ENCODE results near the gene DAG1.

The DAG1 gene

DNA sequence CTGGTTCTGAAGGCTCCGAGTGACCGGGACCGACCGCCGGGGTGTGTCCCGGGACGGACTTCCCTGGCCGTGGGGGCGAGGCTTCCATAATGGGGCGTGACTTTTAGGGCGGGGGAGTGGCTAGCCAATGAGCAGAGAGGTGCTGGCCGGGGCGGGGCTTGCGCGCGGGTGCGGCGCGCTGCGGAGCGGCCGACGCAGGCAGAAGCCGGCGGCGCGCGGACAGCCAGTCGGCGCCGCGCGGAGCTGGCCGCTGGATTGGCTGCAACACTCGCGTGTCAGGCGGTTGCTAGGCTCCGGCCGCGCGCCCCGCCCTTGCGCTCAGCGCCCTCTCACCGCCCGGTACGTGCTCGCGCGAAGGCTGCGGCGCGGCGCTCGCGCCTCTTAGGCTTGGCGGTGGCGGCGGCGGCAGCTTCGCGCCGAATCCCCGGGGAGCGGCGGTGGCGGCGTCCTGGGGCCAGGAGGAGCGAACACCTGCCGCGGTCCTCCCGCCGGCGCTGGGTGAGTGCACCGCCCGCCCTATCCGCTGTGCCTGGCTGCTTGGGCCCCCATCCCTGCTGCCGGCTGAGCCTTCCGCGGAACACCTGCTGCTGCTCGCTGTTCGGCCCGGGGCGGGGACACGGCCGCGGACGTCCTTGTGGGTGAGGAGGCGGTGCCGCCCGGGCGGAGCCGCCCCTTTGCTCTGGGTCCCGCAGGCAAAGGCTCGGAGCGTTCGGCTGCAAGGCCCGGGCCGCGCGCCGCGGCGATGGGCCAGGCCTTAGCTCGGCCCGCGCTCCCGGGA lies at the start of gene DAG1:
Gene DAG1, plus strand, starts transcription at position 332 of the 778 bp plus-strand sequence. CDS start 40,268 bp downstream, outside the sequence.
- H3K27me3 ChIP-seq (ENCODE audit: control insufficient read depth in 1 of 2, insufficient read depth in 2 of 2, low read length in 2 of 2) = no peaks in the 10 kb centered on the region
- no peaks in the 10 kb centered on the region for H3K36me3 ChIP-seq (ENCODE audit: control insufficient read depth in 1 of 2, insufficient read depth in 2 of 2, low read length in 2 of 2)

DNA sequence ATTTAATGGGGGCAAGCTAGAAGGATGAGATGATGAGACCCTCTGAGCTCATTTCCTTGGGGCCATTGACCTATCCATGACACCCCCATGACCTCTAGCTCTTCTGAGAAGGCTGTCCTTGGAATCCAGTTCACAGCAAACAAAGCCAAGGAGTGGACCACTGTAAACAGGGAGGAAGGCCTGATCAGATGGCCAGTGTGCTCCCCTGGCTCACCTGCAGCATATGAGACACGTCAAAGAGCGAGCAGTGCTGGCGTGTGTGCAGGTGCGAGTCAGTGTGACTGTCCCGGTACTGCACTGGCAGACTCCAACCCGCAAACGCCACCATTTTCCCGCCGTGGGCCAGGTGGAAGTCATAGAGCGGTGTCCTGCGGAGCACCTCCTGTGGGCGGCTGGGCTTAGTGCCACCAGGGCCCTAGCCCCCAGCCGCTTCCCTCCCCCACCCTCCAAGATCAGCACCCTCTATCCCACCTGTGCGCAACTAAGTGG lies 48.1 kb upstream of the DAG1 start:
- Histone ChIP-seq H3K4me3 (ENCODE audit: low read depth in 1 of 2, low read length in 2 of 2) (peak overlapping the region; percentile 70 to 89), H3K4me1 (ENCODE audit: control insufficient read depth in 1 of 2, insufficient read depth in 2 of 2, low read length in 2 of 2) (peaks cover 21 to 22% of the 10 kb centered on the region in 2 donors), H3K36me3 (ENCODE audit: control insufficient read depth in 1 of 2, insufficient read depth in 2 of 2, low read length in 2 of 2) (peaks cover 0 to 23% of the 10 kb centered on the region in 2 donors), H3K27ac (ENCODE audit: low read depth, low read length) (no peak overlapping the region), H3K9ac (ENCODE audit: low read depth in 1 of 2, low read length in 2 of 2) (peak overlapping the region; percentile 55 to 74), H3K27me3 (ENCODE audit: control insufficient read depth in 1 of 2, insufficient read depth in 2 of 2, low read length in 2 of 2) (no peaks in the 10 kb centered on the region), H3K9me3 (ENCODE audit: control insufficient read depth in 1 of 2, low read length in 2 of 2) (no peaks in the 10 kb centered on the region)

More for the DNA sequence above, at the start of gene DAG1:
- Histone ChIP-seq H3K4me1 (ENCODE audit: control insufficient read depth in 1 of 2, insufficient read depth in 2 of 2, low read length in 2 of 2) (peaks cover 30 to 35% of the 10 kb centered on the region in 2 donors), H3K4me3 (ENCODE audit: low read depth in 1 of 2, low read length in 2 of 2) (peak within 1 kb of the TSS; percentile 88 to 91), H3K9me3 (ENCODE audit: control insufficient read depth in 1 of 2, low read length in 2 of 2) (no peaks in the 10 kb centered on the region), H3K27ac (ENCODE audit: low read depth, low read length) (peak within 1 kb of the TSS; percentile 98), H3K9ac (ENCODE audit: low read depth in 1 of 2, low read length in 2 of 2) (peak within 1 kb of the TSS; percentile 93 to 96)

DNA sequence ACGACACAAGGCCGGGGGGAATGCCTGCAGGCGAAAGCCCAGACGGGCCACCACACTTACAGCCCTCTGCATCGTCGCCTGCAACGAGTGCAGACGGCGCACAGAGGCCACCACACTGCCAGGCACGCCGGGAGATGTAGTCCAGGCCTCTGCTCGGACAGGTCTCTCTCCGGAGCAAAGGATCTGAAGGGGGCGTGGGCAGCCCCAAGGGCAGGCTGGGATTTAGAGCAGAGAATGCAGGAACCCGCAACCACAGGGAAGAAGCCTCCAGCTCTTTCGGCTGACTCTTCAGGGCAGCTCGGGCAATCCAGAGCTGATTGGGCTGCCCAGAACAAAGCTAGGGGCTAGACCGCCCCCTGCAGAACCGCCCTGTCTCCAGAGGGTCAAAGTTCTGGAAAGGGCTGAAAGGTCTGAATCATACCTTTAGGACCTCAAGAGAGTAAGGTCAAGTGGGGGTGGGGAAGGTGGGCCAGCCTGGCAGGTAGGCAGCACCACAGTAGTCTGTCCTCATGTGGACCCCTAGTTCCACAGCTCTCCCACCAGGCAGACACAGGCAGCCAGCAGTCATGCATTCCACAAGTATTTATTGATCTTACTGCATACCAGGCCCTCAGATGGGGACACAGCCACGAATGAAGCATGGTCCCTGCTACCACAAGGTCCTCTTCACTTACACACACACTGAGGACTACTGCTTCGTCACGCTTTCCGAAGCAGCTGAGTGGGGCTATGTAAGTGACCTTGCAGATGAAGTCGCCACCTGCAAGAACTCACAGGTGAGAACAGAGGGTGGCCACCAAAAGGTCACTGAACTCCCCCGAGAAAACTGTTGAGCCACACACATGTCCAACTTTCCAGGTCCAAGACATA lies 47.5 kb upstream of the DAG1 start, which contains the start of gene AMT:
Gene AMT, minus strand, starts transcription at position 95 of the 870 bp plus-strand sequence. Its CDS starts 23 bp downstream, at position 72.
- H3K27me3 ChIP-seq (ENCODE audit: control insufficient read depth in 1 of 2, insufficient read depth in 2 of 2, low read length in 2 of 2) = no peaks in the 10 kb centered on the region
- H3K36me3 ChIP-seq (ENCODE audit: control insufficient read depth in 1 of 2, insufficient read depth in 2 of 2, low read length in 2 of 2) = peaks cover 0 to 19% of the 10 kb centered on the region in 2 donors
- peaks cover 16 to 18% of the 10 kb centered on the region in 2 donors for H3K4me1 ChIP-seq (ENCODE audit: control insufficient read depth in 1 of 2, insufficient read depth in 2 of 2, low read length in 2 of 2)
- peak within 1 kb of the TSS; percentile 55 to 74 for H3K9ac ChIP-seq (ENCODE audit: low read depth in 1 of 2, low read length in 2 of 2)
- H3K27ac ChIP-seq (ENCODE audit: low read depth, low read length) = no peak within 1 kb of the TSS
- peak within 1 kb of the TSS; percentile 70 to 89 for H3K4me3 ChIP-seq (ENCODE audit: low read depth in 1 of 2, low read length in 2 of 2)
- no peaks in the 10 kb centered on the region for H3K9me3 ChIP-seq (ENCODE audit: control insufficient read depth in 1 of 2, low read length in 2 of 2)

DNA sequence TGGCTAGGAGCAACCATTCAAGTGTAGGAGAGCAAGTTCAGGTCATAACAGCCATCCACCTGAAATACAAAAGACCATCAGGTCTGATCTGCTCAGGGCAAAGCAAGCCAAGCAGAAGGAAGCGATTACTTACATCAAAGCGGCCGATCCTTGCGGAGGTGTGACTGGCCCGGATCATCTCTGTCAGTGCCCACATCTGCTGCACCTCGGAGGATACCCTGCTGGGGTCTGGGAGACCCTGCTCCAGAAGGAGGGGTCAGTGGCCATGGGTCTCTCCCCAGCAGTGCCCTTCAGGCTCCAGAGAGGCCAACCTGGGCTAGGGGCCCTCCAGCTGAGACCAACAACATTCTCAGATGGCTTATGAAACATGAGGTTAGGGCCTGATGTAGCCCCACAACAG lies 45.3 kb upstream of the DAG1 start:
- Histone ChIP-seq H3K36me3 (ENCODE audit: control insufficient read depth in 1 of 2, insufficient read depth in 2 of 2, low read length in 2 of 2) (peaks cover 0 to 19% of the 10 kb centered on the region in 2 donors), H3K4me1 (ENCODE audit: control insufficient read depth in 1 of 2, insufficient read depth in 2 of 2, low read length in 2 of 2) (peaks cover 21 to 22% of the 10 kb centered on the region in 2 donors), H3K9me3 (ENCODE audit: control insufficient read depth in 1 of 2, low read length in 2 of 2) (no peaks in the 10 kb centered on the region), H3K27me3 (ENCODE audit: control insufficient read depth in 1 of 2, insufficient read depth in 2 of 2, low read length in 2 of 2) (no peaks in the 10 kb centered on the region), H3K27ac (ENCODE audit: low read depth, low read length) (no peak overlapping the region), H3K9ac (ENCODE audit: low read depth in 1 of 2, low read length in 2 of 2) (no peak overlapping the region), H3K4me3 (ENCODE audit: low read depth in 1 of 2, low read length in 2 of 2) (no peak overlapping the region)

DNA sequence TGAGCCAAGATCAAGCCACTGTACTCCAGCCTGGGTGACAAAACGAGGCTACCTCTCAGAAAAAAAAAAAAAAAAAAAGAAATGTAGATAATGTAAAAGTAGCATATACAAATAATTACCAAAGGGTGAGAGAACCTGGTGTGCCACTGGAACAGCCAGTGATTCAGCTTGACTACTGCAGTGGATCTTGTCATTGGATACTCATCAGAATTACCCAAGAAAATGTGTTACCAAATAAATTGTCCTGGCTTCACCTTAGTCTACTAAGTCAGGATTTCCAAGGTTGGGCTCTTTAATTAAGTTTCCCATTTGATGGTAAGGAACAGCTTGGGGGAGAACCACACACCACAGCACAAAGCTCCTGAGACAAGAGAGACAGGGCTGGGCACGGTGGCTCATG lies 42.5 kb upstream of the DAG1 start:
- Histone ChIP-seq H3K27me3 (ENCODE audit: control insufficient read depth in 1 of 2, insufficient read depth in 2 of 2, low read length in 2 of 2) (no peaks in the 10 kb centered on the region), H3K36me3 (ENCODE audit: control insufficient read depth in 1 of 2, insufficient read depth in 2 of 2, low read length in 2 of 2) (peaks cover 0 to 19% of the 10 kb centered on the region in 2 donors), H3K27ac (ENCODE audit: low read depth, low read length) (no peak overlapping the region), H3K4me1 (ENCODE audit: control insufficient read depth in 1 of 2, insufficient read depth in 2 of 2, low read length in 2 of 2) (peaks cover 9 to 16% of the 10 kb centered on the region in 2 donors), H3K4me3 (ENCODE audit: low read depth in 1 of 2, low read length in 2 of 2) (no peak overlapping the region), H3K9ac (ENCODE audit: low read depth in 1 of 2, low read length in 2 of 2) (no peak overlapping the region), H3K9me3 (ENCODE audit: control insufficient read depth in 1 of 2, low read length in 2 of 2) (no peaks in the 10 kb centered on the region)

DNA sequence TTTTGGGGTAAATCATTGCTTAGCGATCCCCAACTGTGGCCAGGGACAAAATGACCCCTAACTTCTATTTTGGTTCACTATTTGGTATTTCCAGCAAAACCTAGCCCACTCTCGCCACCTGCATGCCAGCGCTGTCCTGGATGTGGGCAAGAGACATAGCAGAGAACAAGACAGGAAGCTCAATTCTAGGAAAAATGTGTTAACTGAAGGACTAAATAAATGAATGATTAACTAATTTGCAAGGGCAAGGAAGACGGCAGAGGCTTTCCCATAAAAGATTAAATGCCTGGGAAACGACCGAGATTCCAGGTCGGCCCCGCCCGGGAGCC lies 41.4 kb upstream of the DAG1 start:
- peaks cover 0 to 19% of the 10 kb centered on the region in 2 donors for H3K36me3 ChIP-seq (ENCODE audit: control insufficient read depth in 1 of 2, insufficient read depth in 2 of 2, low read length in 2 of 2)

DNA sequence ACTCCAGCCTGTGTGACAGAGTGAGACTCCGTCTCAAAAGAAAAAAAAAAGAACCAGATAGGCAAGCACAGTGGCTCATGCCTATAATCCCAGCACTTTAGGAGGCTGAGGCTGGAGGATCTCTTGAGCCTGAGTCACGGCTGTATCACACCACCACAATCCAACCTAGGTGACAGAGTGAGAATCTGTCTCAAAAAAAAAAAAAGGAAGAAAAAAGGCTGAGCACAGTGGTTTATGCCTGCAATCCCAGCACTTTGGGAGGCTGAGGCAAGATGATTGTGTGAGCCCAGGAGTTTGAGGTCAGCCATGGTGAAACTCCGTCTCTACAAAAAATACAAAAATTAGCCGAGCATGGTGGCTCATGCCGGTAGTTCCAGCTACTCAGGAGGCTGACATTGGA lies 35.3 kb upstream of the DAG1 start:
- H3K9ac ChIP-seq (ENCODE audit: low read depth in 1 of 2, low read length in 2 of 2) = no peak overlapping the region
- no peak overlapping the region for H3K4me3 ChIP-seq (ENCODE audit: low read depth in 1 of 2, low read length in 2 of 2)
- H3K27ac ChIP-seq (ENCODE audit: low read depth, low read length) = no peak overlapping the region
- no peaks in the 10 kb centered on the region for H3K27me3 ChIP-seq (ENCODE audit: control insufficient read depth in 1 of 2, insufficient read depth in 2 of 2, low read length in 2 of 2)
- H3K9me3 ChIP-seq (ENCODE audit: control insufficient read depth in 1 of 2, low read length in 2 of 2) = no peaks in the 10 kb centered on the region
- H3K36me3 ChIP-seq (ENCODE audit: control insufficient read depth in 1 of 2, insufficient read depth in 2 of 2, low read length in 2 of 2) = no peaks in the 10 kb centered on the region
- H3K4me1 ChIP-seq (ENCODE audit: control insufficient read depth in 1 of 2, insufficient read depth in 2 of 2, low read length in 2 of 2) = peaks cover 0 to 3% of the 10 kb centered on the region in 2 donors

More for the DNA sequence above, 41.4 kb upstream of the DAG1 start:
- Histone ChIP-seq H3K27me3 (ENCODE audit: control insufficient read depth in 1 of 2, insufficient read depth in 2 of 2, low read length in 2 of 2) (no peaks in the 10 kb centered on the region), H3K9ac (ENCODE audit: low read depth in 1 of 2, low read length in 2 of 2) (peak overlapping the region; percentile 75 to 80), H3K4me1 (ENCODE audit: control insufficient read depth in 1 of 2, insufficient read depth in 2 of 2, low read length in 2 of 2) (peaks cover 3 to 9% of the 10 kb centered on the region in 2 donors), H3K27ac (ENCODE audit: low read depth, low read length) (peak overlapping the region; percentile 88), H3K4me3 (ENCODE audit: low read depth in 1 of 2, low read length in 2 of 2) (peak overlapping the region; percentile 84 to 94), H3K9me3 (ENCODE audit: control insufficient read depth in 1 of 2, low read length in 2 of 2) (no peaks in the 10 kb centered on the region)

DNA sequence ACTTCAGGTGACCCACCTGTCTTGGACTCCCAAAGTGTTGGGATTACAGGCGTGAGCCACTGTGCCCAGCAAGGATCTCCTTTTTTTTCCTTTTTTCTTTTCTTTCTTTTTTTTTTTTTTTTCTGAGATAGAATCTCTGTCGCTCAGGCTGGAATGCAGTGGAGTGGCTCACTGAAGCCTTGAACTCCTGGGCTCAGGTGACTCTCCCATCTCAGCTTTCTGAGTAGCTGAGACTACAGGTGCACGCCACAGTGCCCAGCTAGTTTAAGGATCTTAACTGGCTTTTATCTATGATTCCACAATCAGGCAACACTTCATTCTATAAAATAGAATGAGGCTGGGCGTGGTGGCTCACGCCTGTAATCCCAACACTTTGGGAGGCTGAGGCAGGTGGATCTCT lies 24.7 kb upstream of the DAG1 start:
- no peaks in the 10 kb centered on the region for H3K27me3 ChIP-seq (ENCODE audit: control insufficient read depth in 1 of 2, insufficient read depth in 2 of 2, low read length in 2 of 2)
- H3K9ac ChIP-seq (ENCODE audit: low read depth in 1 of 2, low read length in 2 of 2) = no peak overlapping the region
- H3K4me1 ChIP-seq (ENCODE audit: control insufficient read depth in 1 of 2, insufficient read depth in 2 of 2, low read length in 2 of 2) = peaks cover 0 to 7% of the 10 kb centered on the region in 2 donors
- H3K9me3 ChIP-seq (ENCODE audit: control insufficient read depth in 1 of 2, low read length in 2 of 2) = no peaks in the 10 kb centered on the region
- H3K27ac ChIP-seq (ENCODE audit: low read depth, low read length) = no peak overlapping the region
- H3K4me3 ChIP-seq (ENCODE audit: low read depth in 1 of 2, low read length in 2 of 2) = no peak overlapping the region
- no peaks in the 10 kb centered on the region for H3K36me3 ChIP-seq (ENCODE audit: control insufficient read depth in 1 of 2, insufficient read depth in 2 of 2, low read length in 2 of 2)

DNA sequence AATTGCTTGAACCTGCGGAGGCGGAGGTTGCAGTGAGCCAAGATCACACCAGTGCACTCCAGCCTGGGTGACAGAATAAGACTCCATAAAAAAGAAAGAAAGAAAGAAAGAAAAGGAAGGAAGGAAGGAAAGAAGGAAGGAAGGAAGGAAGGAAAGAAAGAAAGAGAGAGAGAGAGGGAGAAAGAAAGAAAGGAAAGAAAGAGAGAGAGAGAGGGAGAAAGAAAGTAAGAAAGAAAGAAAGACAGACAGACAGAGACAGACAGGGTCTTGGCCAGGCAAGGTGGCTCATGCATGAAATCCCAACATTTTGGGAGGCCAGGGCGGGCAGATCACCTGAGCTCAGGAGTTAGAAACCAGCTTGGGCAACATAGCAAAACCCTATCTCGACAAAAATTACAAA lies 16.4 kb upstream of the DAG1 start:
- H3K9ac ChIP-seq (ENCODE audit: low read depth in 1 of 2, low read length in 2 of 2) = no peak overlapping the region
- no peaks in the 10 kb centered on the region for H3K36me3 ChIP-seq (ENCODE audit: control insufficient read depth in 1 of 2, insufficient read depth in 2 of 2, low read length in 2 of 2)
- peaks cover 0 to 3% of the 10 kb centered on the region in 2 donors for H3K4me1 ChIP-seq (ENCODE audit: control insufficient read depth in 1 of 2, insufficient read depth in 2 of 2, low read length in 2 of 2)
- H3K27me3 ChIP-seq (ENCODE audit: control insufficient read depth in 1 of 2, insufficient read depth in 2 of 2, low read length in 2 of 2) = no peaks in the 10 kb centered on the region
- H3K27ac ChIP-seq (ENCODE audit: low read depth, low read length) = no peak overlapping the region
- H3K9me3 ChIP-seq (ENCODE audit: control insufficient read depth in 1 of 2, low read length in 2 of 2) = no peaks in the 10 kb centered on the region
- H3K4me3 ChIP-seq (ENCODE audit: low read depth in 1 of 2, low read length in 2 of 2) = no peak overlapping the region

DNA sequence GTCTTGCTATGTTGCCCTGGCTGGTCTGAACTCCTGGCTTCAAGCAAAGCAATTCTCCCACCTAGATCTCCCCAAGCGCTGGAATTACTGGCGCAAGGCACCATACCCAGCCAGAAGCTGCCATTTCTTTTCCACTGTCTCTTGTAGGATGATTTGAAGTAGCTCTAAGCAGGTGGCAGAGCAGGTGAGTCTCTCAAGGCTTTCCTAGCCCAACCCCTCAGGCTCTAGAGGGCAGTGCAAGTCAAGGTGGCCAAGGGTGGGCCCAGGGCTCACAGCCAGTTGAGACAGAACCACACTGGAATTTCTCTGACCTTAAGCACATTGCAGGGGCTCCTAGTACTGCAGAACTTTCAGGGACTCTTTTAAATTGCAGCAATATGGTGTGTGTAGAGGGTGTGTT lies 15.6 kb upstream of the DAG1 start:
- H3K4me1 ChIP-seq (ENCODE audit: control insufficient read depth in 1 of 2, insufficient read depth in 2 of 2, low read length in 2 of 2) = peaks cover 0 to 4% of the 10 kb centered on the region in 2 donors
- H3K4me3 ChIP-seq (ENCODE audit: low read depth in 1 of 2, low read length in 2 of 2) = no peak overlapping the region
- H3K9ac ChIP-seq (ENCODE audit: low read depth in 1 of 2, low read length in 2 of 2) = no peak overlapping the region
- H3K9me3 ChIP-seq (ENCODE audit: control insufficient read depth in 1 of 2, low read length in 2 of 2) = no peaks in the 10 kb centered on the region
- H3K27ac ChIP-seq (ENCODE audit: low read depth, low read length) = no peak overlapping the region
- no peaks in the 10 kb centered on the region for H3K27me3 ChIP-seq (ENCODE audit: control insufficient read depth in 1 of 2, insufficient read depth in 2 of 2, low read length in 2 of 2)
- no peaks in the 10 kb centered on the region for H3K36me3 ChIP-seq (ENCODE audit: control insufficient read depth in 1 of 2, insufficient read depth in 2 of 2, low read length in 2 of 2)

Measured in duodenal mucosa (tissue), 2 donors.